Upper lobe of right lung (tissue), 1 donor: ENCODE measurements around the gene LCK. TPM values are rescaled to one million over a fixed set of nuclear protein-coding genes. Genes with fewer than 3 reads are reported as not detected.
"Not testable (repeated sequence)": the region's sequence is repeated elsewhere in the genome, so short reads cannot be mapped to it uniquely, and the experiment has no call there.

Experiments used
- ATAC-seq: fragments of 200-7000 bp; cut with Tn5 transposase; one replicate; pipeline ENCODE4 v1.9.1; 2020; ENCODE audit warnings: mild to moderate bottlenecking, moderate library complexity
- DNase-seq: peaks from one replicate; pipeline ENCODE4 v3.0.0-alpha.2; 2020
- H3K27ac ChIP-seq: fragments of 200-600 bp; one replicate; pipeline ENCODE4 v1.8.0; 2022
- H3K27me3 ChIP-seq: fragments of 200-600 bp; one replicate; pipeline ENCODE4 v1.8.0; 2022; ENCODE audit warnings: mild to moderate bottlenecking
- H3K36me3 ChIP-seq: fragments of 200-600 bp; one replicate; pipeline ENCODE4 v1.8.0; 2022
- H3K4me1 ChIP-seq: fragments of 200-600 bp; one replicate; pipeline ENCODE4 v1.8.0; 2022
- H3K4me3 ChIP-seq: fragments of 200-600 bp; one replicate; pipeline ENCODE4 v1.8.0; 2022; ENCODE audit warnings: mild to moderate bottlenecking
- H3K9me3 ChIP-seq: fragments of 200-600 bp; one replicate; pipeline ENCODE4 v1.8.0; 2022
- intact Hi-C: fragments of 100-400 bp; cut with DNase I; formaldehyde crosslinking; loops from one replicate; pipeline ENCODE4 v1.11.0; 2022
- total RNA-seq: library from RNA; stranded (reverse); fragmentation: NEBNext Ultra II Directional; extraction: Animal tissue kit (Norgen Biotek cat#: 25700); gene quantifications from one replicate; pipeline ENCODE4 v1.2.1, GENCODE V29; 2021
- TF ChIP-seq, protein P1 (sequence below): fragments of 200-600 bp; IDR thresholded peaks from one replicate; pipeline ENCODE4 v1.8.0; 2022; ENCODE audit warnings: antibody characterized with exemption
- donor health status: DM: no; HTN: yes; CAD: no; lungs with severe emphysema.

LCK gene
- total RNA-seq, 1 donor from 2014 or later = 8.3 TPM

- H3K4me3 ChIP-seq = no peak overlapping the region
- ATAC-seq = peak; percentile 35
- TF ChIP-seq, protein P1, sequence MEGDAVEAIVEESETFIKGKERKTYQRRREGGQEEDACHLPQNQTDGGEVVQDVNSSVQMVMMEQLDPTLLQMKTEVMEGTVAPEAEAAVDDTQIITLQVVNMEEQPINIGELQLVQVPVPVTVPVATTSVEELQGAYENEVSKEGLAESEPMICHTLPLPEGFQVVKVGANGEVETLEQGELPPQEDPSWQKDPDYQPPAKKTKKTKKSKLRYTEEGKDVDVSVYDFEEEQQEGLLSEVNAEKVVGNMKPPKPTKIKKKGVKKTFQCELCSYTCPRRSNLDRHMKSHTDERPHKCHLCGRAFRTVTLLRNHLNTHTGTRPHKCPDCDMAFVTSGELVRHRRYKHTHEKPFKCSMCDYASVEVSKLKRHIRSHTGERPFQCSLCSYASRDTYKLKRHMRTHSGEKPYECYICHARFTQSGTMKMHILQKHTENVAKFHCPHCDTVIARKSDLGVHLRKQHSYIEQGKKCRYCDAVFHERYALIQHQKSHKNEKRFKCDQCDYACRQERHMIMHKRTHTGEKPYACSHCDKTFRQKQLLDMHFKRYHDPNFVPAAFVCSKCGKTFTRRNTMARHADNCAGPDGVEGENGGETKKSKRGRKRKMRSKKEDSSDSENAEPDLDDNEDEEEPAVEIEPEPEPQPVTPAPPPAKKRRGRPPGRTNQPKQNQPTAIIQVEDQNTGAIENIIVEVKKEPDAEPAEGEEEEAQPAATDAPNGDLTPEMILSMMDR = no peak
- no peak for DNase-seq
- no peaks in the 10 kb centered on the region for H3K36me3 ChIP-seq
- intact Hi-C loops = no loop called here
- no peaks in the 10 kb centered on the region for H3K4me1 ChIP-seq
- no peaks in the 10 kb centered on the region for H3K27me3 ChIP-seq
- H3K9me3 ChIP-seq = no peaks in the 10 kb centered on the region
- H3K27ac ChIP-seq = no peak overlapping the region
These were observed 34.6 kb downstream of the LCK start for GRCh38 chr1:32285658-32286057.

DNA sequence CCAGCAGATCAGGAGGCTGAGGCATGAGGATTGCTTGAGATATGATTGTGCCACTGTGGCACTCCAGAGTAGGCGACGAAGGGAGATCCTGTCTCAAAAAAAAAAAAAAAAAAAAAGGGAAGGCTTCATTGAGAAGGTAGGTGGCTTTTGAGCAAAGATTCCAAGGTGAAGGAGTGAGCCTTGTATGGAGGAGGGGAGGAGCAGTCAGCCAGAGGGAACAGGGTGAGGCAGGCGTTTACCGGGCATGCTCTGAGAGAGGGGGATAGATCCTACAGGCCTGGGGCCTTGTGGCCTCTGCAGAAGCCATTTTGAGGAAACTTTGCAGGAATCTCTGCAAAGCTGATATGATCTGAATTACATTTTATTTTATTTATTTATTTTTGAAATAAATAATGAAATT is 35.7 kb downstream of the LCK start:
- Histone ChIP-seq H3K4me1 (peaks cover 5% of the 10 kb centered on the region), H3K27ac (no peak overlapping the region), H3K4me3 (no peak overlapping the region), H3K27me3 (no peaks in the 10 kb centered on the region), H3K9me3 (no peaks in the 10 kb centered on the region), H3K36me3 (no peaks in the 10 kb centered on the region)
- ATAC-seq = no peak
- intact Hi-C loops = no loop called here
- TF ChIP-seq, protein P1 = no peak
- no peak for DNase-seq

DNA sequence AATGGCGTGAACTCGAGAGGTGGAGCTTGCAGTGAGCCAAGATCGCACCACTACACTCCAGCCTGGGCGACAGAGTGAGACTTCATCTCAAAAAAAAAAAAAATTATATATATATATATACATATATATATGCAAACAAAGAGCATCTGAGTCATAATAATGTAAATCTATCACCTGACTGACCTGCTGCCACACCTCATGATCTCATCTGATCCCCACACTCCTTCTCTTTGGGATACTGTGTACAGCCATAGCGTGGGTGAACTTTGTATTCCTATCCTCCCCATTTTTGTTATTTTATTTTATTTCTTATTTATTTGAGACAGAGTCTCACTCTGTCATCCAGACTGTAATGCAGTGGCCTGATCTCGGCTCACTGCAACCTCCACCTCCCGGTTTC is 38.2 kb downstream of the LCK start:
- H3K4me3 ChIP-seq = no peak overlapping the region
- intact Hi-C loops = no loop called here
- no peaks in the 10 kb centered on the region for H3K36me3 ChIP-seq
- no peak overlapping the region for H3K27ac ChIP-seq
- H3K9me3 ChIP-seq = no peaks in the 10 kb centered on the region
- ATAC-seq (no peak), DNase-seq (no peak)
- H3K27me3 ChIP-seq = no peaks in the 10 kb centered on the region
- TF ChIP-seq, protein P1 = no peak
- peaks cover 14% of the 10 kb centered on the region for H3K4me1 ChIP-seq

DNA sequence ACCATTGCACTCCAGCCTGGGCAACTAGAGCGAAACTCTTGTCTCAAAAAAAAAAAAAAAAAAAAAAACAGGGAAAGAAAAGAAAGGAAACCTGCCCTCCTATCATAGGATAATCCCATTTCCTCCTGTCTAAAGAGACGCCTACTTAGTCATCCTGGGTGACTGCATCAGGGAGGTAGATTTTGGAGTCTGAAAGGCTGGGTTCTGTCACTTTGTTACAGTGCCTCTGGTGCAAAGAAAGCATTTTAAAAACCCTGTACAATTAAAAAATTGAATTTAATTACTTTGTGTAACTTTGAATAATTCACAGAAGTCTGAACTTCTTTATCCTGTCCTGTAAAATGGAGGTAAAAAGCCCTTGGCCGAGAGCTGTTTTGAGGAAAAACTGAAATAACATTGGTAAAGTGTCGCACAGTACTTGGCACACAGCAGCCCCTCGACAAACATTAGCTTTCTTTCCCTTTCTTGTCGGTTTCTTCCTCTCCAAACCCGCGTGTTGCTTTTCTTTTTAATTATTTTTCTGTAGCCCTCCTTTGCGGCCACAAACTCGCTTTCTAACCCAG is 40.2 kb downstream of the LCK start:
- H3K4me1 ChIP-seq = peaks cover 14% of the 10 kb centered on the region
- intact Hi-C loops = loop anchor here (10.0 kb wide), 1 partner anchor 46 kb away; the partner anchor contains the start of gene FAM167B
- DNase-seq = no peak

DNA sequence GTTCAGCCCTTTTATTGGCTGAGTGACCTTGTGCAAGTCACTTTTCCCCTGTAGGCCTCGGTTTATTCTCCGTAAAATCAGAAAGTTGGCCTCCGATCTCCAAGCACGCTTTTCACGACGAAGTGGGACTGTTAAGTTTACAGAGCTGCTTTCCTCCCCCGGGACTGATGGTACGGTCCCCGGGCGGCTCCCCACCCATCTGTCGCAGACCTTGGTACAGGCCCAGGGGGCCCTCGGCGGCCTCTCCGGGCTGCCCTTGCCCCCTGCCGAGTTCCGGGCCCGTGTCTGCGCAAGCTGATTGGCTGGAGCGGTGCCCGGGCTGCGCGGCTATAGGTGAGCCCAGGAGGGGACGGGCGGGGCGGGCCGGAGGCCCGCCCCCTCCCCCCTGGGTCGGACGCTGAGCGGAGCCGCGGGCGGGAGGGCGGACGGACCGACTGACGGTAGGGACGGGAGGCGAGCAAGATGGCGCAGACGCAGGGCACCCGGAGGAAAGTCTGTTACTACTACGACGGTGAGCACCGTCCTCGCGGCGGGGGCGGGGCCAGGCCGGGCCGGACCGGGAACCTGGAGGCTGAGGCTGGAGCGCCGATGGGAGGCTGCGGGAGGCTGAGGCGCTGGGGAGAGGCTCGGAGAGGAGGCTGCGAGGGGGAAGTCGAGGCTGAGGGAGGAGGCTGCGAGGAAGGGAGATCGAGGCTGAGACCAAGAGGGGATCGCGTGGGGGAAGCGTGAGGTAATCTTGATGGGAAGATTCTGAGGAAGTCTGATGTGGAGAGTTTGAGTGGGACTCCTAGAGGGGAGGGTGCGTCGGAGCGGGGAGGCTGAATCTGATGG is 40.9 kb downstream of the LCK start, which contains the start of gene HDAC1:
Gene HDAC1 (plus strand): TSS at position 376 of the 831 bp plus-strand sequence. CDS start 87 bp downstream, at position 463.
- Histone ChIP-seq H3K27ac (peak within 1 kb of the TSS; percentile 83), H3K4me1 (peaks cover 14% of the 10 kb centered on the region), H3K36me3 (no peaks in the 10 kb centered on the region), H3K4me3 (peak within 1 kb of the TSS; percentile 92), H3K9me3 (no peaks in the 10 kb centered on the region), H3K27me3 (no peaks in the 10 kb centered on the region)
- ATAC-seq (peak; percentile 99), DNase-seq (peak; percentile 99)
- intact Hi-C loops = loop anchor here (10.0 kb wide), 1 partner anchor 47 kb away; the partner anchor contains the start of gene FAM167B
- TF ChIP-seq, protein P1 = no peak

More for the DNA sequence above, 40.2 kb downstream of the LCK start:
- Histone ChIP-seq H3K9me3 (no peaks in the 10 kb centered on the region), H3K27ac (peak overlapping the region; percentile 83), H3K27me3 (no peaks in the 10 kb centered on the region), H3K4me3 (peak overlapping the region; percentile 92), H3K36me3 (no peaks in the 10 kb centered on the region)
- ATAC-seq = no peak
- TF ChIP-seq, protein P1 = no peak

DNA sequence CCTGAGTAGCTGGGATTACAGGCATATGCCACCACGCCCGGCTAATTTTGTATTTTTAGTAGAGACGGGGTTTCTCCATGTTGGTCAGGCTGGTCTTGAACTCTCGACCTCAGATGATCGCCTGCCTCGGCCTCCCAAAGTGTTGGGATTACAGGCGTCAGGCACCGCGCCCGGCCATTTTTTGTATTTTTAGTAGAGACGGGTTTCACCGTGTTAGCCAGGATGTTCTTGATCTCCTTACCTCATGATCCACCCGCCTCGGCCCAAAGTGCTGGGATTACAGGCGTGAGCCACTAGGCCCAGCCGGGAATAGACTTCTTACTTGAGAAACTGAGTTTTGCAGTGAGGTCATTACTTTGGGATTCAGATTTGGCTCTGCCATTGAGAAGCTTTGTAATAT is 47.1 kb downstream of the LCK start:
- H3K4me1 ChIP-seq, H3K27me3 ChIP-seq, H3K4me3 ChIP-seq, H3K36me3 ChIP-seq, H3K9me3 ChIP-seq, DNase-seq, ATAC-seq, H3K27ac ChIP-seq: not testable (repeated sequence)
- intact Hi-C loops = loop anchor here (10.0 kb wide), 1 partner anchor 53 kb away; the partner anchor contains the start of gene FAM167B
